Neutrophil (primary cell): ENCODE data around the gene MSI2.
"Not testable (repeated sequence)": the region's sequence is repeated elsewhere in the genome, so short reads cannot be mapped to it uniquely, and the experiment has no call there.

Experiments used
- H3K27ac ChIP-seq: fragments of 200-600 bp; sonication (generic); 2 replicates; pipeline ENCODE4 v1.5.1; 2016; ENCODE audit warnings: mild to moderate bottlenecking, moderate library complexity
- H3K27me3 ChIP-seq: fragments of 200-600 bp; sonication (generic); 2 replicates; pipeline ENCODE4 v1.6.0; 2016; ENCODE audit warnings: mild to moderate bottlenecking
- H3K36me3 ChIP-seq: fragments of 200-600 bp; sonication (generic); 2 replicates; pipeline ENCODE4 v1.5.1; 2017
- H3K4me1 ChIP-seq, 2 experiments: fragments of 200-600 bp in 1 of 2; sonication (generic) in 1 of 2; 1 replicate in 1 of 2; 2 replicates in 1 of 2; pipeline versions ENCODE4 v1.5.1 to v1.6.1; 2013 to 2016; ENCODE audit warnings: low read depth in 1 of 2, low read length in 1 of 2, mild to moderate bottlenecking in 1 of 2, moderate library complexity in 1 of 2; ENCODE audit not compliant: control insufficient read depth in 1 of 2, insufficient read depth in 1 of 2
- H3K4me3 ChIP-seq, 2 experiments: fragments of 200-600 bp in 1 of 2; sonication (generic) in 1 of 2; 1 replicate in 1 of 2; 2 replicates in 1 of 2; pipeline ENCODE4 v1.5.1; 2013 to 2016; ENCODE audit warnings: low read depth in 1 of 2, low read length in 1 of 2, mild to moderate bottlenecking in 1 of 2, moderate library complexity in 1 of 2
- H3K9me3 ChIP-seq: fragments of 200-600 bp; sonication (generic); 2 replicates; pipeline ENCODE4 v1.5.1; 2016
- TF ChIP-seq, protein P1 (sequence below): fragments of 200-600 bp; sonication (generic); IDR thresholded peaks from 2 replicates; pipeline ENCODE4 v1.5.1; 2016; ENCODE audit warnings: antibody characterized with exemption

Gene MSI2

GRCh38 chr17:57211543-57211942, 44.8 kb upstream of the MSI2 start:
- Histone ChIP-seq H3K27me3 (peaks cover 3% of the 10 kb centered on the region), H3K36me3 (no peaks in the 10 kb centered on the region), H3K9me3 (no peaks in the 10 kb centered on the region), H3K27ac (no peak overlapping the region), H3K4me3 (no peak overlapping the region), H3K4me1 (no peaks in the 10 kb centered on the region)
- TF ChIP-seq, protein P1, sequence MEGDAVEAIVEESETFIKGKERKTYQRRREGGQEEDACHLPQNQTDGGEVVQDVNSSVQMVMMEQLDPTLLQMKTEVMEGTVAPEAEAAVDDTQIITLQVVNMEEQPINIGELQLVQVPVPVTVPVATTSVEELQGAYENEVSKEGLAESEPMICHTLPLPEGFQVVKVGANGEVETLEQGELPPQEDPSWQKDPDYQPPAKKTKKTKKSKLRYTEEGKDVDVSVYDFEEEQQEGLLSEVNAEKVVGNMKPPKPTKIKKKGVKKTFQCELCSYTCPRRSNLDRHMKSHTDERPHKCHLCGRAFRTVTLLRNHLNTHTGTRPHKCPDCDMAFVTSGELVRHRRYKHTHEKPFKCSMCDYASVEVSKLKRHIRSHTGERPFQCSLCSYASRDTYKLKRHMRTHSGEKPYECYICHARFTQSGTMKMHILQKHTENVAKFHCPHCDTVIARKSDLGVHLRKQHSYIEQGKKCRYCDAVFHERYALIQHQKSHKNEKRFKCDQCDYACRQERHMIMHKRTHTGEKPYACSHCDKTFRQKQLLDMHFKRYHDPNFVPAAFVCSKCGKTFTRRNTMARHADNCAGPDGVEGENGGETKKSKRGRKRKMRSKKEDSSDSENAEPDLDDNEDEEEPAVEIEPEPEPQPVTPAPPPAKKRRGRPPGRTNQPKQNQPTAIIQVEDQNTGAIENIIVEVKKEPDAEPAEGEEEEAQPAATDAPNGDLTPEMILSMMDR: no peak

DNA sequence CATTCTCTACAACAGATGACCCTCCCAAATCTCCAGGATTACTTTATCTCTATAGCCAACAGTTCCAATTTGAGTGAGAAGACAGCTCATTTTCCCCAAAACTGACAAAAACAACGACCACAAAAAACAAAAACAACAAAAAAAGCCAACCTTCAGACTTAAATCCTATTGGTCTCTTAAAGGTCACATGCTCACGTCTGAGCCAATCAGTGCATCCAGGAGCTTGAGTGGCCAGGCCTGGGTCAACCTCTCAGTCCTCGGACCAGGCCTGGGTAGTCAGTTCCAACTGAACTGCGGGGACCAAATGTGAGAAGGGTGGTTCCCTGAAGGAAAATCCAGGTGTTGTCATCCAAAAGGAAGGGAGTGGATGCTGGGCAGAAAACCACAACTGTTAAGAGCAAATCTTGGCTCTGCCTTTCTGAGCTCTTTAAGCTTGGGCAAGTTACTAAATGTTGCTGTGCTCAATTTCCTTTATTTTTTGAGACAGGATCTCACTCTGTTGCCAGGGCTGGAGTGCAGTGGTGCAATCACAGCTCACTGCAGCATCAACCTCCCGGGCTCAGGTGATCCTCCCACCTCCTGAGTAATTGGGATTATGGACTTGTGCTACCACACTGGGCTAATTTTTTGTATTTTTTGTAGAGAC, 43.0 kb upstream of the MSI2 start:
- H3K36me3 ChIP-seq: no peaks in the 10 kb centered on the region

GRCh38 chr17:57215317-57215716, 41.0 kb upstream of the MSI2 start:
- H3K4me1 ChIP-seq: no peaks in the 10 kb centered on the region
- no peak overlapping the region for H3K27ac ChIP-seq
- H3K27me3 ChIP-seq: peaks cover 3% of the 10 kb centered on the region
- TF ChIP-seq, protein P1: no peak
- H3K36me3 ChIP-seq: no peaks in the 10 kb centered on the region
- H3K9me3 ChIP-seq: no peaks in the 10 kb centered on the region
- H3K4me3 ChIP-seq: no peak overlapping the region

More for the DNA sequence above, 43.0 kb upstream of the MSI2 start:
- no peak overlapping the region for H3K4me3 ChIP-seq
- no peaks in the 10 kb centered on the region for H3K4me1 ChIP-seq
- H3K9me3 ChIP-seq: no peaks in the 10 kb centered on the region
- no peak overlapping the region for H3K27ac ChIP-seq
- H3K27me3 ChIP-seq: peaks cover 3% of the 10 kb centered on the region
- TF ChIP-seq, protein P1: no peak

DNA sequence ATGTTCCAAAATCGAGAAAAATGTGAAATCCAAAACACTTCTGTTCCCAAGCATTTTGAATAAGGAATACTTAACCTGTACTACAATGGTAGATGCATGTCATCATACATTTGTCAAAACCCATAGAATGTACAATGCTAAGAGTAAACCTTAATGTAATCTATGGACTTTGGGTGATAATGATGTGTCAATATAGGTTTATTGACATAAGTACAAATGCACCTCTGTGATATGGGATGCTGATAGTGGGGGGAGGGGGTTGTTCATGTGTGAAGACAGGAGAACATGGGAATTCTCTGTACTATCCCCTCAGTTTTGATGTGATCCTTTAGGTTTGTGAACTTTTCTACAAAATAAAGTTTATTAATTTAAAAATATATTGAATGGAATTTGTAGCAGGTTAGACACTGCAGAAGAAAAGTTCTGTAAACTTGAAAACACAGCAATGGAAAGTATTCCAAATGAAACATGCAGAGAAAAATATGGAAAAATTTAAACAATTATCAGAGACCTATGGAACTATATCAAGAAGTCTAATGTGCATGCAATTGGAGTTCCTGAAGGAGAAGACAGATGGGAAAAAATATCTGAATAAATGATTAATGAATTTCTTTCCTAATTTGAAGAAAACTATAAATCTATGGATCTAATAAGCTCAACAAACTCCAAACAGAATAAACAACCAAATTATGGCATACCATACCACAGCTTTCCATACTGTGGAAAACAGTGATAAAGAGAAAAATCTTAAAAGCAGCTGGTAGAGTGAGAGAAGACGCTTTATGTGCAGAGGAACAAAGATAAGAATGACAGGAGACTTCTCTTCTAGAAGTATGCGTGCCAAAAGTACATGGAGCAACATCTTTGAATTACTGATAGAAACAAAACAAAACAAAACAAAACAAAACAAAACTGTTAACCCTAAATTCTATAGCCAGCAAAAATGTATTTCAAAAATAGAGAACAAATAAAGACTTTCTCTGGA, 34.7 kb upstream of the MSI2 start:
- no peaks in the 10 kb centered on the region for H3K4me1 ChIP-seq
- no peaks in the 10 kb centered on the region for H3K9me3 ChIP-seq
- TF ChIP-seq, protein P1: no peak
- no peak overlapping the region for H3K27ac ChIP-seq
- no peak overlapping the region for H3K4me3 ChIP-seq
- no peaks in the 10 kb centered on the region for H3K27me3 ChIP-seq
- no peaks in the 10 kb centered on the region for H3K36me3 ChIP-seq

- not testable (repeated sequence) for H3K27me3 ChIP-seq, H3K4me3 ChIP-seq
Observed at GRCh38 chr17:57222422-57222821, 33.9 kb upstream of the MSI2 start.

DNA sequence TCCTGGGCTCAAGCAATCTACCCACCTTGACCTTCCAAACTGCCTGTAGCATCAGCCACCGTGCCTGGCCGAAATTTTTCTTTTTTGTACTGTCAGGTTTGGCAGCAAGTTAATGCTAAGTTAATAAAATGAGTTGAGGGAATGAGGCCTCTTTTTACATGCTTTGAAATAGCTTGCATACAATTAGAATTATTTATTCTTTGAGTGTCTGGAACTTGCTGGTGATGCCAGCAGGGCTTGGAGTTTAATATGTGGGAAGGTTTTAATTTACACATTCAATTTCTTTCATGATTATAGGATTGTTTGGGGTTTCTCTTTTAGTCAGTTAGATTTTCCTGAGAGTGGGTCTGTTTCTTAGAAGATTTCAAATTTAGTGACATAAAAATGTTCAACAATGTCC, 31.2 kb upstream of the MSI2 start:
- Histone ChIP-seq H3K4me3 (no peak overlapping the region), H3K4me1 (no peaks in the 10 kb centered on the region), H3K27ac (no peak overlapping the region), H3K36me3 (no peaks in the 10 kb centered on the region), H3K9me3 (no peaks in the 10 kb centered on the region), H3K27me3 (no peaks in the 10 kb centered on the region)
- TF ChIP-seq, protein P1: no peak

More at GRCh38 chr17:57222422-57222821, 33.9 kb upstream of the MSI2 start:
- H3K27ac ChIP-seq, H3K4me1 ChIP-seq, H3K9me3 ChIP-seq, H3K36me3 ChIP-seq: not testable (repeated sequence)
